WI38 (cell line): Measurements from ENCODE around the gene ENPP4.
"Not testable (repeated sequence)": the region's sequence is repeated elsewhere in the genome, so short reads cannot be mapped to it uniquely, and the experiment has no call there.

Experiments
- H3K4me3 ChIP-seq: 2 replicates; pipeline ENCODE4 v1.5.1; 2011; ENCODE audit warnings: low read depth, mild to moderate bottlenecking, control low read depth, low read length
- TF ChIP-seq, protein P1 (sequence below): IDR thresholded peaks from 2 replicates; pipeline ENCODE4 v1.5.1; 2012; ENCODE audit warnings: low read depth, mild to moderate bottlenecking, control low read depth, low read length

The ENPP4 gene

GRCh38 chr6:46129629-46130511, at the start of gene ENPP4:
TSS of gene ENPP4 (plus strand) at chr6:46129989. CDS start at chr6:46139584, 9,595 bp downstream.
- no peak within 1 kb of the TSS for H3K4me3 ChIP-seq

DNA sequence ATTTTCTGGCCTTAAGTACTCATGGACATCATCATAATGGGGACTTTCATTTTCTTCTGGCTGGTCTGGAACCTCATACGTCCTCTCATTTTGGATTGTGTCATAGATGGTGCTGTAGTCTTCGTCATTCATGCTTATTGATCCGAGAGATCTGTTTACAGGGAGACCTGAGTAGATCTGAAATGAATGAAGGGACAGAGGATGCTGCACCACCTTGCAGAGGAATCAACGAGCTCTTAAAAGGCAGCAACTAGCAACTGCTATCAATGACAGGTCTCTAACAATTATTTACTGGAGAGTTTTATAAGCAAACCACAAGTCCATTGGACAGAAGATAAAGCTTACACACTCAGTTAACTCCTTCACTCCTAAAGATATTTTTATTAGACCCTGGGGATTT, 49.7 kb upstream of the ENPP4 start:
- H3K4me3 ChIP-seq, result no peak overlapping the region

More at GRCh38 chr6:46129629-46130511, at the start of gene ENPP4:
- TF ChIP-seq, protein P1, sequence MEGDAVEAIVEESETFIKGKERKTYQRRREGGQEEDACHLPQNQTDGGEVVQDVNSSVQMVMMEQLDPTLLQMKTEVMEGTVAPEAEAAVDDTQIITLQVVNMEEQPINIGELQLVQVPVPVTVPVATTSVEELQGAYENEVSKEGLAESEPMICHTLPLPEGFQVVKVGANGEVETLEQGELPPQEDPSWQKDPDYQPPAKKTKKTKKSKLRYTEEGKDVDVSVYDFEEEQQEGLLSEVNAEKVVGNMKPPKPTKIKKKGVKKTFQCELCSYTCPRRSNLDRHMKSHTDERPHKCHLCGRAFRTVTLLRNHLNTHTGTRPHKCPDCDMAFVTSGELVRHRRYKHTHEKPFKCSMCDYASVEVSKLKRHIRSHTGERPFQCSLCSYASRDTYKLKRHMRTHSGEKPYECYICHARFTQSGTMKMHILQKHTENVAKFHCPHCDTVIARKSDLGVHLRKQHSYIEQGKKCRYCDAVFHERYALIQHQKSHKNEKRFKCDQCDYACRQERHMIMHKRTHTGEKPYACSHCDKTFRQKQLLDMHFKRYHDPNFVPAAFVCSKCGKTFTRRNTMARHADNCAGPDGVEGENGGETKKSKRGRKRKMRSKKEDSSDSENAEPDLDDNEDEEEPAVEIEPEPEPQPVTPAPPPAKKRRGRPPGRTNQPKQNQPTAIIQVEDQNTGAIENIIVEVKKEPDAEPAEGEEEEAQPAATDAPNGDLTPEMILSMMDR, result no peak

DNA sequence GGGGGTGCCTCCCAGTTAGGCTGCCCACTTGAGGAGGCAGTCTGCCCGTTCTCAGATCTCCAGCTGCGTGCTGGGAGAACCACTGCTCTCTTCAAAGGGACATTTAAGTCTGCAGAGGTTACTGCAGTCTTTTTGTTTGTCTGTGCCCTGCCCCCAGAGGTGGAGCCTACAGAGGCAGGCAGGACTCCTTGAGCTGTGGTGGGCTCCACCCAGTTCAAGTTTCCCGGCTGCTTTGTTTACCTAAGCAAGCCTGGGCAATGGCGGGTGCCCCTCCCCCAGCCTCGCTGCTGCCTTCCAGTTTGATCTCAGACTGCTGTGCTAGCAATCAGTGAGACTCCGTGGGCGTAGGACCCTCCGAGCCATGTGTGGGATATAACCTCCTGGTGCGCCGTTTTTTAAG, 44.1 kb upstream of the ENPP4 start:
- H3K4me3 ChIP-seq, result not testable (repeated sequence)

More for the DNA sequence above, 49.7 kb upstream of the ENPP4 start:
- TF ChIP-seq, protein P1, result no peak

GRCh38 chr6:46090115-46091079, 39.4 kb upstream of the ENPP4 start:
- no peak overlapping the region for H3K4me3 ChIP-seq
- TF ChIP-seq, protein P1, result peak; percentile 51

DNA sequence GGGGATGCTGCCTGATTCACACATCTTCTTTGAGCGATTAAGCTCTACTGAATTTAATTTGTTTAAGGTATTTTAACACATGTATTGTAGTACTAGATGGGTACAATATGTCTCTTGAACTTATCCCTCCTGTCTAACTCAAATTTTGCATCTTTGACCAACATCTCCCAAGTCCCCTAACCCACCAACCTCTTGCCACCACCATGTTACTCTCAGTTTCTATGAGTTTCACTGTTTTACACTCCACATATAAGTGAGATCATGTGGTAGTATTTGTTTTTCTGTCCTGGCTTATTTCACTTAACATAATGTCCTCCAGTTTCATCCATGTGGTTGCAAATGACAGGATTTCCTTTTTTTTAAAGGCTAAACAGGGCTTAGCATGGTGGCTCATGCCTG, 38.7 kb upstream of the ENPP4 start:
- TF ChIP-seq, protein P1, result no peak
- no peak overlapping the region for H3K4me3 ChIP-seq

GRCh38 chr6:46095251-46095650, 34.5 kb upstream of the ENPP4 start:
- TF ChIP-seq, protein P1, result no peak
- no peak overlapping the region for H3K4me3 ChIP-seq

DNA sequence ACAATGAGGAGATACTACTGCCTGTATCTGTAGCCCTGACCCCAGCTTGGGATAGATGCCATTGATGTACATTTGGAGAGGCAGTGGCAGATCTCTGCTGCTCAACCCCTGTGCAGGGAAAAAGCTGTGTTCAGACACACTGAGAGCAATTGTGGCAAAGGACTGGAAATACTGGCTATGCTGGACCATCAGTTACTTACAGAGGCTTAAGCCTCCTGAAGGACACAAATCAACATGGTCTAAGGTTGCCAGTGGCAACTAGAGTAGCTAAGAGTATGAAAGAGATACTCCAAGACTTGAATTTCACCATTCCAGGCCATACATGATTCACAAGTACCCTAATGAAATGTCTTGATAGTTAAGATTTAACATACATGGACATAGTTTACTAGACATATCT, 32.4 kb upstream of the ENPP4 start:
- TF ChIP-seq, protein P1, result no peak
- no peak overlapping the region for H3K4me3 ChIP-seq
